ENCODE data around the gene PDIK1L. TPM values are rescaled to one million over a fixed set of nuclear protein-coding genes. Genes with fewer than 3 reads are reported as not detected.
A peak's percentile ranks its signal among the peaks of the same experiment; 100 is the strongest.

Gene PDIK1L
- total and polyA plus RNA-seq, 9 of the 15 experiments (the other 6 are each of a cell fraction or from before 2014, with no cell fraction given): 12.8 to 30.2 (median 21.5) TPM

GRCh38 chr1:26127235-26128163, 15.9 kb downstream of the PDIK1L start (continued):
- peak; percentile 22; the same call in 1 of the 2 replicates for TF ChIP-seq EP400 (IDR thresholded peaks at IDR 0.05)
- 0 out of 2 replicates have a peak, but pooled peaks have one; percentile 16 for TF ChIP-seq ILK (tag; IDR thresholded peaks at IDR 0.05; ENCODE audit: borderline replicate concordance, low read depth)
- TF ChIP-seq GTF2E2 (tag; IDR thresholded peaks at IDR 0.05): 0 out of 2 replicates have a peak, but pooled peaks have one; percentile 23
- TF ChIP-seq MTA1 (IDR thresholded peaks at IDR 0.05; ENCODE audit: borderline replicate concordance): peak; percentile 13; the same call in 1 of the 2 replicates
- TF ChIP-seq, protein P1, sequence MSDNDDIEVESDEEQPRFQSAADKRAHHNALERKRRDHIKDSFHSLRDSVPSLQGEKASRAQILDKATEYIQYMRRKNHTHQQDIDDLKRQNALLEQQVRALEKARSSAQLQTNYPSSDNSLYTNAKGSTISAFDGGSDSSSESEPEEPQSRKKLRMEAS (CRISPR knock-in tag; IDR thresholded peaks at IDR 0.05): peak; percentile 29; the same call in 1 of the 2 replicates
- peak; percentile 55; the same call in 1 of the 2 replicates for TF ChIP-seq ZNF551 (CRISPR knock-in tag; IDR thresholded peaks at IDR 0.05)
- TF ChIP-seq KLF1 (tag; IDR thresholded peaks at IDR 0.05): no peak
- TF ChIP-seq, protein P2, sequence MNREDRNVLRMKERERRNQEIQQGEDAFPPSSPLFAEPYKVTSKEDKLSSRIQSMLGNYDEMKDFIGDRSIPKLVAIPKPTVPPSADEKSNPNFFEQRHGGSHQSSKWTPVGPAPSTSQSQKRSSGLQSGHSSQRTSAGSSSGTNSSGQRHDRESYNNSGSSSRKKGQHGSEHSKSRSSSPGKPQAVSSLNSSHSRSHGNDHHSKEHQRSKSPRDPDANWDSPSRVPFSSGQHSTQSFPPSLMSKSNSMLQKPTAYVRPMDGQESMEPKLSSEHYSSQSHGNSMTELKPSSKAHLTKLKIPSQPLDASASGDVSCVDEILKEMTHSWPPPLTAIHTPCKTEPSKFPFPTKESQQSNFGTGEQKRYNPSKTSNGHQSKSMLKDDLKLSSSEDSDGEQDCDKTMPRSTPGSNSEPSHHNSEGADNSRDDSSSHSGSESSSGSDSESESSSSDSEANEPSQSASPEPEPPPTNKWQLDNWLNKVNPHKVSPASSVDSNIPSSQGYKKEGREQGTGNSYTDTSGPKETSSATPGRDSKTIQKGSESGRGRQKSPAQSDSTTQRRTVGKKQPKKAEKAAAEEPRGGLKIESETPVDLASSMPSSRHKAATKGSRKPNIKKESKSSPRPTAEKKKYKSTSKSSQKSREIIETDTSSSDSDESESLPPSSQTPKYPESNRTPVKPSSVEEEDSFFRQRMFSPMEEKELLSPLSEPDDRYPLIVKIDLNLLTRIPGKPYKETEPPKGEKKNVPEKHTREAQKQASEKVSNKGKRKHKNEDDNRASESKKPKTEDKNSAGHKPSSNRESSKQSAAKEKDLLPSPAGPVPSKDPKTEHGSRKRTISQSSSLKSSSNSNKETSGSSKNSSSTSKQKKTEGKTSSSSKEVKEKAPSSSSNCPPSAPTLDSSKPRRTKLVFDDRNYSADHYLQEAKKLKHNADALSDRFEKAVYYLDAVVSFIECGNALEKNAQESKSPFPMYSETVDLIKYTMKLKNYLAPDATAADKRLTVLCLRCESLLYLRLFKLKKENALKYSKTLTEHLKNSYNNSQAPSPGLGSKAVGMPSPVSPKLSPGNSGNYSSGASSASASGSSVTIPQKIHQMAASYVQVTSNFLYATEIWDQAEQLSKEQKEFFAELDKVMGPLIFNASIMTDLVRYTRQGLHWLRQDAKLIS (CRISPR knock-in tag; IDR thresholded peaks at IDR 0.05): peak; percentile 88
- TF ChIP-seq, protein P3, sequence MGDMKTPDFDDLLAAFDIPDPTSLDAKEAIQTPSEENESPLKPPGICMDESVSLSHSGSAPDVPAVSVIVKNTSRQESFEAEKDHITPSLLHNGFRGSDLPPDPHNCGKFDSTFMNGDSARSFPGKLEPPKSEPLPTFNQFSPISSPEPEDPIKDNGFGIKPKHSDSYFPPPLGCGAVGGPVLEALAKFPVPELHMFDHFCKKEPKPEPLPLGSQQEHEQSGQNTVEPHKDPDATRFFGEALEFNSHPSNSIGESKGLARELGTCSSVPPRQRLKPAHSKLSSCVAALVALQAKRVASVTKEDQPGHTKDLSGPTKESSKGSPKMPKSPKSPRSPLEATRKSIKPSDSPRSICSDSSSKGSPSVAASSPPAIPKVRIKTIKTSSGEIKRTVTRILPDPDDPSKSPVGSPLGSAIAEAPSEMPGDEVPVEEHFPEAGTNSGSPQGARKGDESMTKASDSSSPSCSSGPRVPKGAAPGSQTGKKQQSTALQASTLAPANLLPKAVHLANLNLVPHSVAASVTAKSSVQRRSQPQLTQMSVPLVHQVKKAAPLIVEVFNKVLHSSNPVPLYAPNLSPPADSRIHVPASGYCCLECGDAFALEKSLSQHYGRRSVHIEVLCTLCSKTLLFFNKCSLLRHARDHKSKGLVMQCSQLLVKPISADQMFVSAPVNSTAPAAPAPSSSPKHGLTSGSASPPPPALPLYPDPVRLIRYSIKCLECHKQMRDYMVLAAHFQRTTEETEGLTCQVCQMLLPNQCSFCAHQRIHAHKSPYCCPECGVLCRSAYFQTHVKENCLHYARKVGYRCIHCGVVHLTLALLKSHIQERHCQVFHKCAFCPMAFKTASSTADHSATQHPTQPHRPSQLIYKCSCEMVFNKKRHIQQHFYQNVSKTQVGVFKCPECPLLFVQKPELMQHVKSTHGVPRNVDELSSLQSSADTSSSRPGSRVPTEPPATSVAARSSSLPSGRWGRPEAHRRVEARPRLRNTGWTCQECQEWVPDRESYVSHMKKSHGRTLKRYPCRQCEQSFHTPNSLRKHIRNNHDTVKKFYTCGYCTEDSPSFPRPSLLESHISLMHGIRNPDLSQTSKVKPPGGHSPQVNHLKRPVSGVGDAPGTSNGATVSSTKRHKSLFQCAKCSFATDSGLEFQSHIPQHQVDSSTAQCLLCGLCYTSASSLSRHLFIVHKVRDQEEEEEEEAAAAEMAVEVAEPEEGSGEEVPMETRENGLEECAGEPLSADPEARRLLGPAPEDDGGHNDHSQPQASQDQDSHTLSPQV (IDR thresholded peaks at IDR 0.05): peak; percentile 90
- TF ChIP-seq ELF2 (CRISPR knock-in tag; IDR thresholded peaks at IDR 0.05): 0 out of 2 replicates have a peak, but pooled peaks have one; percentile 58
- peak; percentile 39; the same call in 1 of the 2 replicates for TF ChIP-seq MECOM (CRISPR knock-in tag; IDR thresholded peaks at IDR 0.05)
- TF ChIP-seq ZNF589 (CRISPR knock-in tag; IDR thresholded peaks at IDR 0.05; ENCODE audit: low read depth): peak; percentile 38; the same call in 1 of the 2 replicates
- TF ChIP-seq MLLT1 (IDR thresholded peaks at IDR 0.05): peak in 1 of 2 experiments; percentile 63; a peak in 3 of 4 replicates
- TF ChIP-seq, protein P4, sequence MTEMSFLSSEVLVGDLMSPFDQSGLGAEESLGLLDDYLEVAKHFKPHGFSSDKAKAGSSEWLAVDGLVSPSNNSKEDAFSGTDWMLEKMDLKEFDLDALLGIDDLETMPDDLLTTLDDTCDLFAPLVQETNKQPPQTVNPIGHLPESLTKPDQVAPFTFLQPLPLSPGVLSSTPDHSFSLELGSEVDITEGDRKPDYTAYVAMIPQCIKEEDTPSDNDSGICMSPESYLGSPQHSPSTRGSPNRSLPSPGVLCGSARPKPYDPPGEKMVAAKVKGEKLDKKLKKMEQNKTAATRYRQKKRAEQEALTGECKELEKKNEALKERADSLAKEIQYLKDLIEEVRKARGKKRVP (CRISPR knock-in tag; IDR thresholded peaks at IDR 0.05): peak; percentile 59; the same call in 1 of the 2 replicates
- 0 out of 4 replicates have a peak, but pooled peaks have one; percentile 30 to 42 for TF ChIP-seq FOXK2 (conservative IDR thresholded peaks at IDR 0.05 in 1 of 2, IDR thresholded peaks at IDR 0.05 in 1 of 2; ENCODE audit: low read depth in 2 of 2)
